Sciatic nerve (tissue), 2 donors: ENCODE measurements around the gene CDH13. TPM values are rescaled to one million over a fixed set of nuclear protein-coding genes. Genes with fewer than 3 reads are reported as not detected.

ENCODE experiments used
- ATAC-seq: fragments of 200-7000 bp; cut with Tn5 transposase; one replicate; pipeline ENCODE4 v1.9.1; 2020; ENCODE audit warnings: mild to moderate bottlenecking, moderate library complexity
- DNase-seq: peaks from one replicate; pipeline ENCODE4 v3.0.0-alpha.2; 2020; ENCODE audit warnings: low spot score
- intact Hi-C: fragments of 100-400 bp; cut with DNase I; formaldehyde crosslinking; loops from one replicate; pipeline ENCODE4 v1.14.2; 2022
- total RNA-seq: library from RNA; stranded (reverse); fragmentation: NEBNext Ultra II Directional; extraction: Animal tissue kit (Norgen Biotek cat#: 25700); gene quantifications from one replicate; pipeline ENCODE4 v1.2.1, GENCODE V29; 2021
- donor health status: DM: no; HTN: no; CAD: no.
- donor health status: DM: no; HTN: no; CAD: no.

Gene CDH13
- total RNA-seq, 1 donor from 2014 or later = 7.5 TPM

DNA sequence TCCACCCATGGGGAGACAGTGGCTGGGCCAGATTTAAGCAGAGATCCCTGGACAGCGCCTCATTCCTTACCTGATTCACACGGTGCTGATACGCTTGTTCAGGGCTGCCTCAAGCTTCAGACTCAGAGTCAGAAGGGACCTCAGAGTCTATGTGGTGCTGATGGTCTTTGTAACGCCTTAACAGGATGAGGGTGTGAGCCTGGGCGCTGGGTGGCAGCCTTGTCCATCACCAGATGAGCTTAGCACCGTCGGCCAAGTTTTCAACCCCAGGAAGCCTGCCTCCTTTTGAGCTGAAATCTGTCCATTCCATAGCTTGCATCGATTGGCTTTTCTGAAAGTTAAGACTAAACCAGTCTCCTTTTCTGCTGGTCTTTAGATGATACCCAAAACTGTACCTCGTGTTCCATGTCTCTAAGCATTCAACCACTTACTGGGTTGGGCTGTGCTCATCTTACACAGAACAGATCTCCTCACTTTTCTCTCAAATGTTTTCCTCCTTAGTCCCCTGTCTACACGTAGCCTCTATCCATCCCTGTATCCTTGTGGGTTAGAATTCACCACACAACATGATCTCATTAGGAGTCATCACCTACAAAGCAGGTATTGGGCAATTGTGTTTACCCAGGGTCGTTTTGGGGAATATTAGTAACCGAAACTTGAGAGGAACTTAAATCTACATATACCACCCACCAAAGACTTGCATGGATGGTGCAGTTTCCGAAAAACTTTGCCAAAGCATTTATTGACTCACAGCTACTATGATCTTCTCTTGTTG, 573.4 kb downstream of the CDH13 start:
- ATAC-seq = no peak
- intact Hi-C loops = no loop called here
- DNase-seq = no peak

DNA sequence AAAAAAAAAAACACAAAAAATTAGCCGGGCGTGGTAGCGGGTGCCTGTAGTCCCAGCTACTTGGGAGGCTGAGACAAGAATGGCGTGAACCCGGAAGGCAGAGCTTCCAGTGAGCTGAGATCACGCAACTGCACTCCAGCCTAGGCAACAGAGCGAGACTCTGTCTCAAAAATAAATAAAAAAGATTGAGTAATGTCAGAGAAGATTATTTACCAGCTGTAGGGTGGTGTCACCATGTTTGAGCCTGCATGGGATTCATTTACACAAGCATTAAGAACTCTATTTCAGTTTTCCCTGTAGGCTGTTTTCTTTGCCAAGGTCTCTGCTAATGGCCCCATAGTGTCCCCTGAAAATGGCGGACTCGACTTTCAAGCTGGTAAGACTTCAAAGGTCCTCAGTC, 575.0 kb downstream of the CDH13 start:
- intact Hi-C loops = no loop called here
- DNase-seq = no peak
- no peak for ATAC-seq

DNA sequence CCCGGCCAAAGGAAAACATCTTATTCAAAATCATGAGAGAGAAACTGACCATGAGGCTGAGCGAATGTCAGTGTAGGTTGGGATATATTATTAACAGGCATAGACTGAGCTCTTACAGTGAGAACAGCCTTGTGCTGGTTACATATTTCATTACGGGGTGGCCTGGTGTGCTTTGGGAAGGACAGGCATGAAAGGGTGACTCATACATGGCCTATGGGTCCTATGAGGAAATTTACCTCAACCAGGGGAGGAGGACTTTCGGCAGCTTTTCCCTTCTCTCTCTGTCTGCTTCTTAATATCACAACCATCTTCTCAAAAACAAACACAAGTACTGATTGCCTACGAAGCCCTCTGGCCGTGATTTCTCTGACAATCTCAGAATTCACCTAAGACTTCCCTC, 579.1 kb downstream of the CDH13 start:
- DNase-seq (no peak), ATAC-seq (no peak)
- intact Hi-C loops = no loop called here

DNA sequence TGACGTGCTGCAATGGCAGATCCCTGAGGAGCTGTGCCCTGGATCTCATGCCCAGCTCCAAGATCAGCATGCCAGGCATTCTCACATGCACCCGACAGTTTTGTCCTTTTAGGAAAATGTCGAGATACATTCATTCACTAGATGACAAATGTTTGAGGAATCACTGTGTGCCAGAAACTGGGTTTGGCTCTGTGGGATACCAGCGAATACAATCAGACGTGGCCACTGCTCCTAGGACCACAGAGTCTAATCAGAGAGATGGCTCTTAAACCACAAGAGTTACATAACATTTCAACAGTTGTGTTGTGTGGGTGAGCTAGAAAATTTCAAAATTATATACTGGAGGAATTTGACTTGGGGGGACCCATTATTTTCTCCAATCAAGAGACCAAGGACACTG, 579.7 kb downstream of the CDH13 start:
- DNase-seq = no peak
- no peak for ATAC-seq
- intact Hi-C loops = no loop called here

DNA sequence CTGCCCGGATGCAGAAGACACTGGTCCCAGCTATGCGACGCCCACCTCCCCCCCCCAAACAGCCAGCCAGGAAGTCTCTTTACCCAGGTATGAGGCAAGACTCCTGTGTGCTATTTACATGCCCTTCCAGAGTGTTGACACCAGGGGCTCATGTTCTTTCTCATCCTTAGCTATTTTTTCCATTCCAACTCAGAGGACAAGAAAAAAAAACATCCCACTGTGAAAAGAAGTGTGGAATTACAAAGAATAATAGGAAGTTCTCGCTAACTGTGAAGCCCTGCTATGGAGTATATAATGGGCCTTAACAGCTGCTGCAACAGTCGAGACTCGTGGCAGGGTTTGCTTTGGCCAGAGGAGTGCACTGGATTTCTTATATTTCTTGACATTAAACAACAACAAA, 584.9 kb downstream of the CDH13 start:
- intact Hi-C loops = no loop called here
- DNase-seq = no peak
- no peak for ATAC-seq

DNA sequence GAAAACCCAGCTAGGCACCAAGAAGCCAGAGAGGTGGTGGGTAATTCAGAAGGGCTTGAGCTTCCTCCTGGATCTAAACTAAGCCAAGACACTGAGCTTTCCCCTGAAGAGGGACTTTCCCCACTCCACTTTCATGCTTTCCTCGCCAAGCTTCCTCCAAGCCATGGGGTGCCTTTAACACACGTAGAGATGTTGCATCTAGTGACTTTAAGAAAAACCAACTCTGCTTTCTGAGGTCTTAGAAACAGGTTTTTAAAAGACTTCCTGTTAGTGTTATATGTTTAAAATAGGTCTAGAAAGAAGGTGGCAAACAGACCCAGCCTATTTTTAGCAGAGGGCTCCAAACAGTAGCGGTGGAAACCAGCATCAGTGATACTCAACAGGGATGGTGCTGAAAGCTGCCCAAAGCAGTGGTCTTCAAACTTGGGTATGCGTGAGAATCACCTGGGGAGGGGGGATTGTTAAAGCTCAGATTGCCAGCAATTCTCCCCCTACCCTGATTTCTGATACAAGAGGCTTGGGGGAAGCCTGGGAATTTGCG, 585.6 kb downstream of the CDH13 start:
- no peak for DNase-seq
- intact Hi-C loops = no loop called here
- no peak for ATAC-seq

DNA sequence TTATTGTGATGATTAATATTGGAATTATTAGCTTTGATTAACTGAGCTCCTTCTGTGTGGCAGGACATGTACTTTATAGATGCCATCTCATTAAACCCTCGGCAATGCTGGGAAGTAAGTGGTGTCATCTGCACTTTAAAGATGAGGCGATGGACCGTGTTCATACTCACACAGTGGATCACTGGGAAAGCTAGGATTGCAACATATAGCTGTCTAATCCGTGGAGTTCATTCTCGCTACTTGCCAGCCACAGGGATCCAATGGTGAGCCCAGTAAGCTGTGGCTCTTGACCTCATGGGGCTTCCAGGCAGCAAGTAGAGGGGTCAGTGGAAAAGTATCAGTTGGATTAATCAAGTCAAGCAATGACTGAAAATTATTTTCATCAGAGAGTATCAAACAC, 587.9 kb downstream of the CDH13 start:
- intact Hi-C loops = no loop called here
- ATAC-seq (no peak), DNase-seq (no peak)

DNA sequence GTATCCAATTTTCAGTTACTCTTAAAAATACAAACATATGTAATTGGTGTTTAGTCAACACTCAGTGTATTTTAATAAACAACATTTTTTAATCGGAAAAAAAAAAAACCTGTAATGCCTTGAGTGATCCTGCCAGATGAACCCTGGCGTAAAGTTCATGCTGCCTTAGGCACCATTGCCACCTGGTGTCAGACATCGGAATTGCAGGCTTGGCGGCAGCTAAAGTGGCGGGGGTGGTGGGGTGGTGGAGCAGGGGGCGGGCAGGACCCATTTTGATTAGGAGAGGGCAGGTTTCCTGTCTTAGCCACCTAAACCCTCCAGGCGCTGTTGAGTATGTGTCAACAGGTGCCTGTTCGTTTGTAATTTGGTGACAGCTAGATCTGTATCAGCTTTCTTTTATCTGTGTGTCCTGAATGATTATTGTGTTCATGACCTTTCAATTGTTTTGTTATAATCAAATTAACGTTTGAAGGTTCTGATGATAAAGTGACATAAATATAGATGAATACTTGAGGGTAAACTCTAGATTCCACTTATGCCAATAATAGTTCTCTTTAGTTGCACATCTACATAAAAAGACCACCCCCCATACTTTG, 588.7 kb downstream of the CDH13 start:
- no peak for DNase-seq
- no peak for ATAC-seq
- intact Hi-C loops = no loop called here

DNA sequence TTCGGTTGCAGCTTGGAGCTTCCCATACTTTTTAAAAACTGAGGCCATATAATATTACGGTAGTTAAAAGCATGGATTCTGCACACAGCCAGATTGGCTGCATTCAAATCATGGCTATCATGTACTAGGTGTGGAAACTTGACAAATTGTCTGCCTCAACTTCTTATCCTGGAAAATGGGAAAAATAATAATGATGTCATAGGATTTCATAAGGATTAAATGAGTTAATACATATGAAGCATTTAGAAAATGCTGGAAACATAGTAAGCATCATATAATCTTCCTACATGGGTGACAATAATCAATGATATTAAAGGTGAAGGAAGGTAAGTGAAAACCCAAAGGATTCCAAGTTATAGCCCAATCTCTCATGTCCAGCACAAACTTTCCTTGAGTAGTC, 592.5 kb downstream of the CDH13 start:
- DNase-seq (no peak), ATAC-seq (no peak)
- intact Hi-C loops = no loop called here

DNA sequence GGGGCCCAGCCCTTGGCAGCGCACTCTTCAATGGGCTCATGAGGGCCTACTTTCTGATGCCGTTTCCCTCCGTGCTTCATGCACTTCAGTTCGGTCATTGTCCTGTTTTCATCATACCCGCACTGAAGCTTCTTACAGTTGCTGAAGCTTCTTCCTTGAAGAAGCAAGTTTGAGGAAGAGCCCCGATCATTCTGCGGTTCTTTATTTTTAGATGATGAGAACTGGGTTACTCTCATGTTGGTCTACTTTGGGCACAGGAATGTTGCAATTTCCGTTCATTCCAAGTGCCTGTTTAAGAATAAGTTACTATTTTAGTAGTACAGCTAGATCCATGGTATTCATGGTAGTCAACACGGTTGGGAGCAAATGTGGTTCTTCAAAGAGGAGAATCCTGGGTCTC, 593.3 kb downstream of the CDH13 start:
- no peak for DNase-seq
- intact Hi-C loops = no loop called here
- no peak for ATAC-seq

DNA sequence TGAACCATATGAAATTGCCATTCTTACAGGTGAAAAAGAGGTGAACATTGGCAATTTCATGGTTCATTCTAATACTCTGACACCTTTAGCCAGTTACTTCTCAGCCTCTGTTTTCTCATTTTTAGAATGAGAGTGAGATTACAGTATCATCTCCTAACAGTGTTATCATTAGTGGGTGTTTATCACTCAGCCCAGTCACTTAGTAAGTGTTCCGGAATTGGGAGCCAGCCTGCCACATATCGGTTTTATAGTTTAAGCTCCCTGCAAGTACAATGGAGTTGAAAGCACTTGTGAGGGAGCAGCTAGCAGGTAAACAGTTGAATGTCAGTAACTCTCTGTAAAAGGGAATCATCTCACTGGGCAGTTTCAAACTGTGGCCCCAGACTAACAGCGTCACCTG, 597.9 kb downstream of the CDH13 start:
- intact Hi-C loops = no loop called here
- ATAC-seq (no peak), DNase-seq (no peak)

DNA sequence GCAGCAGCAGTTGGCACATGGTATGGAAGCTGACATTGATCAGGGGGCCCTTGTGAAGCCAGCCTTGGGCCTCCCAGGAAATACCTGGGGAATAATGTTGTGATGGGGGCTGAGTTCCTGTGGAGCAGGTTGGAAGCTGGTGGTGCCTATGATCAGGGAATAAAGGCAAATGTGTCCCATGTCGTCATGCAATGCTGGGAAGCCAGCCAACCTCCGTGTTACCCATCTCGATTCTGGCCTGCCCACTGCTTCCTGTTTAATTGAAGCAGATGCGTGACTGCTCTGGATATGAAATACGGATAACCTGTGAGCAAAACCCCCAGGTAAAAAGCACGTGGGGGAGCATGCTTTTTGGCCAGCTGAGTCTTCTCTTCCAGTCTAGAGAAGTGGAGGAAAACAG, 600.6 kb downstream of the CDH13 start:
- no peak for ATAC-seq
- intact Hi-C loops = no loop called here

DNA sequence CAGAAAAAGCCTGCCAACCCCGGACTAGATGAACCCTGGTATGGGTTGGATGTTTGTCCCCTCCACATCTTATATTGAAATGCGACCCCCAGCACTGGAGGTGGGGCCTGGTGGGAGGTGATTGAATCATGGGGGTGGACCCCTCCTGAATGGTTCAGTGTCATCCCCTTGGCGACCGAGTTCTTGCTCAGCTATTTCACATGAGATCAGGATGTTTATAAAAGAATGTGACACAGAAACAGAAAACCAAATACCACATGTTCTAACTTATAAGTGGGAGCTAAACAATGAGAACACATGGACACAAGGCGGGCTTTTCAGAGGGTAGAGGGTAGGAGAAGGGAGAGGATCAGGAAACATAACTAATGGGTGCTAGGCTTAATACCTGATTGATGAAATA, 605.0 kb downstream of the CDH13 start:
- no peak for ATAC-seq
- no peak for DNase-seq
- intact Hi-C loops = no loop called here

More for the DNA sequence above, 600.6 kb downstream of the CDH13 start:
- no peak for DNase-seq

DNA sequence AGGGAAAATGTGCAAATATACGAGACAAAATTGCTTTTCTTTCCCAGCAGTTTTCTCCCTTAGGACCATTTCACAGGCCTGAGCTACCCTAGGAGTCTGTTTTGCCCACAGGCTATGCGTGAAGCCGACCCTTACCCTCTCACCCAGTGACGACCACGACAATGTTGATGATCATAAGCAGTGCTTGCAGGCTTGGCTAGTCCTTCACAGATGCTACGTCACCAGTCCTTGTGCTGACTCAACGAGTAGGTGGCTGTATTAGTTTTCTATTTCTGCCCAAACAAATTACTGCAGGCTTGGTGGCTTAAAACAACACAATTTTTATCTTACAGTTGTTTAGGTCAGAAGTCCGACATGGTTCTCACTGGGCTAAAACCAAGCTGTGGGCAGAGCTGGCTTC, 606.4 kb downstream of the CDH13 start:
- ATAC-seq (no peak), DNase-seq (no peak)
- intact Hi-C loops = no loop called here

DNA sequence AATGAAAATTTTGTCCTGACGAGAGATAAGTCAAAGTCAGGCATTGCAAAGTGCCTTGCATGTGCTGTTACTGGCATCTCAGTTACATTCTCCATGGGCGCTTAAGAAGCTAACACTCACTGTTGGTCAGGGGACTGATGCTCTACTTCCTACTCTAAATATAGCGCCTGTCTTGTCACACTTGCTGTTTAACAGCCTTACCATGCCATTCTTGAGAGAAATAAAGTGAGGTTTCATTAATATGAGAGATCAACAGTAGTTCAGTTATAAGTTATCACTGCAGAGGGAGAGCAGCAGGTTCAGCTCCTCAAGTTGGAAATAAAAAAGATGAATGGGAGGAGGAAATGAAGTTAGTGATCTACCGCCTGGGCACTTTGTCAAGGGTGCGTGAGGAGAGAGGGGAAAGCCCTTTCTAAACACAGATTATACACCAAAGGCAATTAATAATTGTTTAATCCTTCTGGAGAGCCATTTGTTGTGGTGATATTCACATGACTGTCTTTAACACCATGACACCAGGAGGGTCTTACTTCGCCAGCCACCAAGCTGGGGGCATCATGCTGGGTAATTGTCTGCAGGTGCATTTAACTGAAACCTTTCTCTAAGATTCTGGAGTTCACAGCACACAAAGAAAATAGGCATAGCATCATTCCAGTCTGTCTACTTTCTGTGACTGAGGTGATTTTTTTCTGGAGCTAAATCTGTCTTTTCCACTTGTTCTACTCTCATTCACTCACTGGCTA, 612.4 kb downstream of the CDH13 start:
- intact Hi-C loops = no loop called here
- no peak for ATAC-seq

DNA sequence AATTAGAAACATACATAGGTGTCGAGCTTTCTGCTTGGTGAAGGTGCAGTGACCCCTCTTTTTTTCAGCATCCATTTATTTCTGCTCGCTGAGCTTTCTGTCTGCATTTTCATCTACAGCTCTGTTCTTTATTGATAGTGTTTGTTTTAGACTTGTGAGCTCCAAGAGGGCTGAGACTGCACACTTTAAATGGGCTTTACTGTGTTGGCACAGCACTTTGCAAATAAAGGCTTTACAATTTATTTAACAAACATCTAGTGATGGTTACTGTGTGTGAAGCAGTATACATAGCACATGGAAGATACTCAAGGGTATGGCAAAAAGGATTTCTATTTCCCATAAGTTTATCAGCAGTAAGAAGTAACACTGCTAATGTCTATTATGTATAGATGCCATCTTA, 617.3 kb downstream of the CDH13 start:
- ATAC-seq (no peak), DNase-seq (no peak)
- intact Hi-C loops = no loop called here

More for the DNA sequence above, 612.4 kb downstream of the CDH13 start:
- DNase-seq = no peak

DNA sequence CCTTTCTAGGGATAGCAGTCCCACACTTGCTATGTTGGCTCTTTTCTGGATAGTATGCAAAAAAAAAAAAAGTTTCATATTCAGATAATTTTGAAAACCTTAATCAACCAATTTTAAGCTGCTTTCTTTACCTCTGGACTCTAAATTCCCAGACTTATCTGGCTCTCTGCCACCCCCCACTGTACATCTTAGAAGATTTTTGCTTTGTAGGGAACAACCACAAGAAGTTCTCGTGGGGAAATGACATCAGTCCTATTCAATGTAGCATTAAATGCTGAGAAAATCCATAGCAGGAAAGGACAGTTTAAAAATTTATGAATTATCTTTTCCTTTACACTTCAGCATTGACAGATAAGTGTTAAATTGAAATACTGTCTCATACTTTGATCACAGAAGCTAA, 618.3 kb downstream of the CDH13 start:
- DNase-seq (no peak), ATAC-seq (no peak)
- intact Hi-C loops = no loop called here

DNA sequence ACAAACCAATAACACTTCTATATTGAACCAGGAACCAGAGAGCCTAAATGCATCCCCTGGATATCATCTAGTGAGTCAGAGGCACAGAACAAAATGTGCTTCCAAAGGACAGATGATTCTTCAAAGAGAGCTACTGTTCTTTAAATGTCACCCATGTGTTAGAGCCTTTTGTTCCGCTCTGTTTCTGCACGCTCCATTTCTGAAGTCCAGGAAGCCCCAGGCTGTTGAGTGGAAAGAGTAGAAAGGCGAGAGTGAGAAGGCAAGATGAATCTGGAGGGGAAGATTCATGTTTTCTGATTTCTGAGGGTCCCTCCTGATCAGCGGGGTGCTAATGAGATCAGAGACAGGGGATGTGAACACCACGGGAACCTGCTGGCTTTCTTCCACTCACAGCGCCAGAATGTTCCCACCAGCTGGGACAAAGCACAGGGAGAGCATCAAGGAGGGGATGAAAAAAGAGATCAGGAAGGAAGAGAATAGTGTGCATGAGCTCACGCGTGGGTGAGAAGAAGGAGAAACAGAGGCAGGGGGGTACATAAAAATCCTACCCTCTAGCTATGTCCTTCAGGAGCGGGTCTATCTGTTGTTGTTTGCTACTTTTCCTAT, 621.1 kb downstream of the CDH13 start:
- ATAC-seq (peak; percentile 41), DNase-seq (no peak)
- intact Hi-C loops = no loop called here

DNA sequence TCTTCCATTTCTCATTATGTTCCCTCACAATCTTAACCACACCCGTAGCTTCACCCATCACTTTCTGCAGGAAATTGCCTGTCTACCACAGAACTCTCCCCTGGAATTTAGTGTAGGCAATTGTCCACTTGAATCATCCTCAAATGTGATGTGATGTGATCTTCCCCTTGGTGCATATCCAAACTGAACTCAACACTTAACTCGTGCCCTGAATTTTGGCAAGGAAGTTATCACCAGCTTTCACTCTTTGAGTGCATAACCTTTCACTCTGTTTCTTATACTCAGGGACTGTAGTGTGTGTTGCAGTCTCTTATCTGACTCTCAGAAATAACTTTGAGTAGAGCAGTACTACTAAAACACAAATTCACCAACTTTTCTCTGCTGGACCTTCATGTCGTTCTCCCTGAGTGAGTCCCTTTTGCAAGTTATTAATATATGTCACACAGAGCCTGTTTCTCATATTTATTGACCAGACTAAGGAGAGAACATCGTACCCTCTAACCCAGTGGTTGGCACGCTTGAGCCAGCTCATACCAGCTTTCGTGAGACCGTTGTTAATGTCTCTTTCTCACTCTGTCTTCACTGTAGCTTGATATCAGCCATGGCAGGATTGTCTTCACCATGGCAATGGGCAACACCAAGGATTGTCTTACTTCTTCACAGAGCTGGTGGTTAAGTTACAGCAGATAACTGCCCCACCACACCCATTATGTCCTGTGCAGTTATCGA, 622.1 kb downstream of the CDH13 start:
- ATAC-seq (no peak), DNase-seq (no peak)
- intact Hi-C loops = no loop called here
